Astrocyte (in vitro differentiated cells and primary cell): ENCODE results near the gene AGBL4. TPM values are rescaled to one million over a fixed set of nuclear protein-coding genes. Genes with fewer than 3 reads are reported as not detected.
A peak's percentile ranks its signal among the peaks of the same experiment; 100 is the strongest.

Source experiments
- DNase-seq: peaks from one replicate; pipeline ENCODE4 v3.0.0-alpha.2; 2010; ENCODE audit warnings: low read depth
- FAIRE-seq: peaks from 2 replicates; lab custom pipeline; 2011; peaks lifted over from hg19 to GRCh38; lab: Jason Lieb, UNC
- H2AFZ ChIP-seq: 2 replicates; pipeline ENCODE4 v1.6.0; 2012; ENCODE audit warnings: low read depth, low read length, inconsistent platforms
- H3K27ac ChIP-seq: 2 replicates; pipeline ENCODE4 v1.5.1; 2011; ENCODE audit warnings: low read depth, low read length, inconsistent platforms
- H3K27me3 ChIP-seq: 2 replicates; pipeline ENCODE4 v1.6.0; 2011; ENCODE audit warnings: low read length, inconsistent platforms; ENCODE audit not compliant: insufficient read depth
- H3K36me3 ChIP-seq: 2 replicates; pipeline ENCODE4 v1.5.1; 2011; ENCODE audit warnings: low read length, inconsistent platforms; ENCODE audit not compliant: insufficient read depth
- H3K4me1 ChIP-seq: 2 replicates; pipeline ENCODE4 v1.5.1; 2011; ENCODE audit warnings: low read length, inconsistent platforms; ENCODE audit not compliant: insufficient read depth
- H3K4me2 ChIP-seq: 2 replicates; pipeline ENCODE4 v1.6.0; 2012; ENCODE audit warnings: low read length, inconsistent platforms
- H3K4me3 ChIP-seq: 2 replicates; pipeline ENCODE4 v1.5.1; 2011; ENCODE audit warnings: low read depth, mild to moderate bottlenecking, low read length, inconsistent platforms; ENCODE audit not compliant: insufficient read depth
- H3K79me2 ChIP-seq: 2 replicates; pipeline ENCODE4 v1.6.0; 2012; ENCODE audit warnings: mild to moderate bottlenecking, low read length, inconsistent platforms; ENCODE audit not compliant: insufficient read depth
- H3K9ac ChIP-seq: 2 replicates; pipeline ENCODE4 v1.6.0; 2012; ENCODE audit warnings: mild to moderate bottlenecking, low read length, inconsistent platforms
- H3K9me3 ChIP-seq: 2 replicates; pipeline ENCODE4 v1.5.1; 2012; ENCODE audit warnings: low read depth, mild to moderate bottlenecking, low read length, inconsistent platforms; ENCODE audit not compliant: insufficient read depth
- H4K20me1 ChIP-seq: 2 replicates; pipeline ENCODE4 v1.6.0; 2012; ENCODE audit warnings: low read length, inconsistent platforms; ENCODE audit not compliant: insufficient read depth
- H3K27ac Mint-ChIP-seq: one replicate; pipeline ENCODE4 v1.8.0; 2021; ENCODE audit warnings: mild to moderate bottlenecking, mixed read lengths; ENCODE audit not compliant: unreplicated experiment
- H3K27me3 Mint-ChIP-seq: one replicate; pipeline ENCODE4 v1.8.0; 2021; ENCODE audit warnings: low read depth, mixed read lengths; ENCODE audit not compliant: unreplicated experiment
- H3K36me3 Mint-ChIP-seq: one replicate; pipeline ENCODE4 v1.8.0; 2021; ENCODE audit warnings: low read depth, mixed read lengths; ENCODE audit not compliant: unreplicated experiment
- H3K4me1 Mint-ChIP-seq: one replicate; pipeline ENCODE4 v1.8.0; 2021; ENCODE audit warnings: low read depth, mixed read lengths; ENCODE audit not compliant: unreplicated experiment
- H3K4me3 Mint-ChIP-seq: one replicate; pipeline ENCODE4 v1.8.0; 2021; ENCODE audit warnings: mild to moderate bottlenecking, moderate library complexity, mixed read lengths; ENCODE audit not compliant: unreplicated experiment
- H3K9me3 Mint-ChIP-seq: one replicate; pipeline ENCODE4 v1.8.0; 2021; ENCODE audit warnings: mild to moderate bottlenecking, mixed read lengths; ENCODE audit not compliant: unreplicated experiment
- CTCF ChIP-seq: IDR thresholded peaks from 2 replicates; pipeline ENCODE4 v1.5.1; 2011; ENCODE audit warnings: low read depth, mild to moderate bottlenecking, inconsistent platforms, low read length, moderate library complexity; ENCODE audit not compliant: insufficient read depth
- EZH2 ChIP-seq: IDR thresholded peaks from 2 replicates; pipeline ENCODE4 v1.6.1; 2012; ENCODE audit warnings: mild to moderate bottlenecking, low read length, inconsistent platforms; ENCODE audit not compliant: insufficient read depth
- total RNA-seq: library from RNA; stranded (reverse); gene quantifications from 2 replicates; pipeline ENCODE4 v1.2.1, GENCODE V29; 2021

Gene AGBL4
- total RNA-seq, 1 donor from 2014 or later: not detected

- Histone ChIP-seq H3K9me3 (no peaks in the 10 kb centered on the region), H3K4me2 (no peak overlapping the region), H2AFZ (no peak overlapping the region), H3K9ac (no peak overlapping the region), H3K79me2 (no peaks in the 10 kb centered on the region), H4K20me1 (no peaks in the 10 kb centered on the region), H3K27ac (no peak overlapping the region), H3K36me3 (no peaks in the 10 kb centered on the region), H3K27me3 (no peaks in the 10 kb centered on the region), H3K4me1 (no peaks in the 10 kb centered on the region), H3K4me3 (no peak overlapping the region)
- Mint-ChIP-seq H3K4me3 (no peak overlapping the region), H3K4me1 (no peaks in the 10 kb centered on the region), H3K27me3 (no peaks in the 10 kb centered on the region), H3K9me3 (peaks cover 2% of the 10 kb centered on the region), H3K36me3 (no peaks in the 10 kb centered on the region), H3K27ac (no peak overlapping the region)
- no peak for DNase-seq
- no peak for FAIRE-seq
- no peak for TF ChIP-seq EZH2
- TF ChIP-seq CTCF: no peak
These were observed 1056.4 kb downstream of the AGBL4 start for GRCh38 chr1:48967318-48967717.

- H4K20me1 ChIP-seq: no peaks in the 10 kb centered on the region
- H3K27me3 Mint-ChIP-seq: no peaks in the 10 kb centered on the region
- no peaks in the 10 kb centered on the region for H3K36me3 ChIP-seq
- H3K9me3 Mint-ChIP-seq: peaks cover 2% of the 10 kb centered on the region
- H3K4me1 ChIP-seq: no peaks in the 10 kb centered on the region
- no peak overlapping the region for H3K27ac ChIP-seq
- no peaks in the 10 kb centered on the region for H3K4me1 Mint-ChIP-seq
- DNase-seq (peak; percentile 35), FAIRE-seq (peak; percentile 52)
- no peak overlapping the region for H3K4me3 Mint-ChIP-seq
- H3K36me3 Mint-ChIP-seq: no peaks in the 10 kb centered on the region
- no peaks in the 10 kb centered on the region for H3K9me3 ChIP-seq
- H3K27ac Mint-ChIP-seq: no peak overlapping the region
- no peak overlapping the region for H2AFZ ChIP-seq
- no peak overlapping the region for H3K4me3 ChIP-seq
- TF ChIP-seq EZH2 (no peak), CTCF (no peak)
- H3K79me2 ChIP-seq: no peaks in the 10 kb centered on the region
- H3K9ac ChIP-seq: no peak overlapping the region
- H3K27me3 ChIP-seq: no peaks in the 10 kb centered on the region
- H3K4me2 ChIP-seq: no peak overlapping the region
These were observed 1057.2 kb downstream of the AGBL4 start for GRCh38 chr1:48966583-48966982.

GRCh38 chr1:48960320-48960719, 1063.4 kb downstream of the AGBL4 start:
- no peak for FAIRE-seq
- no peaks in the 10 kb centered on the region for H3K36me3 ChIP-seq
- no peak overlapping the region for H3K9ac ChIP-seq
- no peak overlapping the region for H2AFZ ChIP-seq
- Mint-ChIP-seq H3K36me3 (no peaks in the 10 kb centered on the region), H3K4me1 (no peaks in the 10 kb centered on the region), H3K27ac (no peak overlapping the region), H3K27me3 (peaks cover 4% of the 10 kb centered on the region), H3K9me3 (no peaks in the 10 kb centered on the region), H3K4me3 (no peak overlapping the region)
- TF ChIP-seq CTCF (no peak), EZH2 (no peak)
- H3K9me3 ChIP-seq: no peaks in the 10 kb centered on the region
- DNase-seq: no peak
- no peaks in the 10 kb centered on the region for H4K20me1 ChIP-seq
- no peaks in the 10 kb centered on the region for H3K4me1 ChIP-seq
- no peaks in the 10 kb centered on the region for H3K79me2 ChIP-seq
- no peak overlapping the region for H3K27ac ChIP-seq
- no peaks in the 10 kb centered on the region for H3K27me3 ChIP-seq
- H3K4me3 ChIP-seq: no peak overlapping the region
- H3K4me2 ChIP-seq: no peak overlapping the region
